Effector CD4-positive, alpha-beta T cell (primary cell): Measurements from ENCODE around the gene ROR1.

Experiments used
- DNase-seq: peaks from one replicate; pipeline ENCODE4 v3.0.0-alpha.2; 2020

Gene ROR1

DNA sequence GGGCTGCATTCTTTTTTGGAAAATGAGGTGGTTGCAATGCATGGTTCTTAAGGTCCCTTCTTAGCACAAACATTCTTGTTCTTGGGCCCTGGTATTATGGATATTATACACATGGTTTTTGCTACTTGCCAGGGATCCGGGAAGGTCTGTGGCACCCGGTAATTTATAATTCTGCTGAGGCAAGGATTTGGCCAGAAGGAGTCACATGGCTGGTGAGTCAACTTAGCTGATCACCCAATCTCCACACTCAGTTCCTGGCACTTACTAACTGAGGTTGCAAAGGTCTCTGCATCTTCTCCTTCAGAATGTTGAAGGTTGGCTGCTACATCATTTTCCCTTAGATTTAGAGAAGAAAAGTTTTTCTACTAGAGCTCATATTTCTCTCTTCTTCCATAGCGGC lies 112.5 kb downstream of the ROR1 start:
- DNase-seq: no peak

- no peak for DNase-seq
Measured at GRCh38 chr1:63887809-63888208, 114.0 kb downstream of the ROR1 start.

DNA sequence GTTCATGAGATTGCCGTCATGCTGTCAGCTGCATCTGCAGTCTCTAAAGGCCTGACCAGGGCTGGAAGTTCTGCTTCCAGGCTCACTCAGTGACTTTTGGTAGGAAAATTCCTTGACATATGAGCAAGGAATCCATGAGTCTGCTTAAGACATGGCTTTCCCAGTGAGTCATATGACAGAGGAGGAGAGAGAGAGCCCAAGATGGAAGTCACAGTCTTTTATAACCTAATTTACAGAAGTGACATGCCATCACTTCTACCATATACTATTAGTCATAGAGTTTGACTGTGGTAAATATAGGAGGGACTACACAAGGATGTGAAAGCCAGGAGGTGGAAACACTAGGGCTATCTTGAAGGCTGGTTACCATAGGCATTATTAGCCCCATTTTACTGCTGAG lies 115.2 kb downstream of the ROR1 start:
- DNase-seq: no peak

DNA sequence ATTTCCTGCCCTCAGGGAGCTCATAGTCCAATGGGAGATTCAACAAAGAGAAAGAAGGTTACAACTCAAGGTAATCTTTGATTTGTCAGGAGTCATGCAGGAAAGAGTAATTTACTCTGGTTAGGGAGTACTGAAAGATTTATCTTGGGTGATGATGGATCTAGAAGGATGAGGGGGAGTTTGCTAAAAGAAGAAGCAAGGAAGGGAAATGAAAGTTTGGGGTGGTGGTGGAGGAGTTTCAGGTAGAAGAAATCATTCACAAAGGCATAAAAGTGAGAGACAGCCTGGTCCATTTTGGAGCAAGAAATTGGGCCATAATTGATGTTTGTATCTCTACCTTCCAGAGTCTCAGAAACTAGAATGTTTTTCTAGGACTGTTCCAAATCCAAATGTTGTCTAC lies 116.7 kb downstream of the ROR1 start:
- DNase-seq: no peak

DNA sequence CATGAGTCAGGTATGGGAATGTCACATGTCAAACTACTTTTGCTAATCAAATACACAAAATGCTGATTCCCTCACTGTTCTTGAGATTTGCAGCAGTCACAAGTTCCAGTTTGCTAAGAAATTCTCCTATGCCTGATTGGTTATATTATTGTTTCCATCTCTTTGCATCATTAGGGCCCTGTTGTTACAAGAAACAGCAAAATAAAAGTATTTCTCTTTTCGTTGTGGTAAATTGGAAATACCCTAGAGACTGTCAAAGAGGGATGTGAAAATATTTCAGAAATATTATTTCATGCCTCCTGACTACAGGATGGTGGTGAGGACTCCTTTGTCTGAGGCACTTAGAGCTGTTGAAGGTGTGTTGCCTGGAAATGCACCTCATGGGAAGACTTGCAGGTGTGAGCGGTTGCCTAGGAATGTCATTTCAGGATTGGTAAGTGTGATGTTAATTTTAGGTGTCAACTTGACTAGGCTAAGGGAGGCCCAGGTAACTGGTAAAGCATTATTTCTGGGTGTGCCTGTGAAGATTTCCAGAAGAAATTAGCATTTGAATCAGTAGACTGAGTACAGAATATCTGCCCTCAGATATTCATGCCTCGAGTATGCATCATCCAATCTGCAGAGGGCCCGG lies 117.4 kb downstream of the ROR1 start:
- DNase-seq: no peak

DNA sequence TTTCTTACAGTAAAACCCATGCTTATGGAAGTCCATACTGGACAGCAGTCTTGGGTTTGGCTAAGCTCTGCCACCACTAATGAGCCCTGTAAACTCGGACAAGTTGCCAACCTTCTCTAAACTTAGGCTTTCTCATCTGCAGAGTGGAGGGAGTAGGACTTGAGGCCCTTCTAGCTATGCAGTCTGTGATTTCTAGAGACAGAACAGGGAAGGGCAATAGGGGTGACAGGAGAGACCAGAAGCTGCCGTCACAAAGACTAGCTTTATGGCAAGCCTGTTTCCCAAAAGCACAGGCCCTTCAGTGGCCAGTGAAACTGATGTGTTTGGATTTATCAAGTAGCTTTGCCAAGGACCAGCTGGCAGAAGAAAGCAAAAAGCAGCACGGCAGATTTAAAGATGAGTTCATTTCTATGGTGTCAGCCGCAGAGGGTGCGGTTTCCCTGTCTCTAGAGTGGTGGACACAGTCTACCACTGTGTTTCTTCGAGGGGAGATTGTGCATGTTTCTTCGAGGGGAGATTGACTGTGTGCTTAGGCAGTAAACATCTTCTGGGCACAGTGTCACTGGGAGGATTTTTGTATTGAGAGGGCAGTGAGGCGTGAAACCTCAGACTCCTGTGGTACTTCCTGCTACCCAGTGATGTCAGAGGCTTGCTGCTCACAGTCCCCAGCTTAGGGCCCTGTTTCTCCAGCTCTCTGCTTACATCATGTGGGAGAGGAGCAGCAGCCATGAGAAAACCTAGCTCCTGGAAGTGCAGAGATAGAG lies 119.0 kb downstream of the ROR1 start:
- no peak for DNase-seq

GRCh38 chr1:63893976-63894375 lies 120.2 kb downstream of the ROR1 start:
- no peak for DNase-seq

DNA sequence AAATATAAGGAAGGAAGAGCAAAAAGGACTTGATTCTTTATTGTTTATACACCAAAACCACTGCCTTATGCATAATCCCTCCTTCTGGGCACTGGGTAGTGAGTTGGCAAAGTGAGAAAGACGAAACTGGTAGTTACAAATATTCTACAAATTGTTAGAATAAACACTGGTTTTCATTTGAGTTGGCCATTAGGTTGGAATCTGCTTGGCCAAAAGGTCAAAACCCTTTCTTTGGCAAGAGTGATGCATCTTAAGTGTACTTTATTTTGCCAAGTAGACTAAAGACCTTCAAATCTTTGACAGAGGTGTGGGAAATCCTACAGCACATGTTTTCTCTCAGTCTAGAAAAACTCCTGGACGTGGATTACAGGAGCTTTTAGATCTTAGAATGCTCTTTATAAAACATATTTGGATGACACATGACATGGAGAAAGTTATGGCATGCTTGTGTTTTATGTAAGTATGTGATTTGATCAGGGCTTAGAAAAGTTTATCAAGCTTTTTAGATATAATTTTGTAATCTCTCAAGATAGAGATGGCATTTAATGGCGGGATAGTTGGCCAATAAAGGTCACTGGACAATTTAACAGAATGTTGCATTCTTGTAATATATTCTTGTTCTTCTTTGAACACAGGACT lies 120.9 kb downstream of the ROR1 start:
- no peak for DNase-seq

- no peak for DNase-seq
Measured at GRCh38 chr1:63896755-63897154, 122.9 kb downstream of the ROR1 start.

DNA sequence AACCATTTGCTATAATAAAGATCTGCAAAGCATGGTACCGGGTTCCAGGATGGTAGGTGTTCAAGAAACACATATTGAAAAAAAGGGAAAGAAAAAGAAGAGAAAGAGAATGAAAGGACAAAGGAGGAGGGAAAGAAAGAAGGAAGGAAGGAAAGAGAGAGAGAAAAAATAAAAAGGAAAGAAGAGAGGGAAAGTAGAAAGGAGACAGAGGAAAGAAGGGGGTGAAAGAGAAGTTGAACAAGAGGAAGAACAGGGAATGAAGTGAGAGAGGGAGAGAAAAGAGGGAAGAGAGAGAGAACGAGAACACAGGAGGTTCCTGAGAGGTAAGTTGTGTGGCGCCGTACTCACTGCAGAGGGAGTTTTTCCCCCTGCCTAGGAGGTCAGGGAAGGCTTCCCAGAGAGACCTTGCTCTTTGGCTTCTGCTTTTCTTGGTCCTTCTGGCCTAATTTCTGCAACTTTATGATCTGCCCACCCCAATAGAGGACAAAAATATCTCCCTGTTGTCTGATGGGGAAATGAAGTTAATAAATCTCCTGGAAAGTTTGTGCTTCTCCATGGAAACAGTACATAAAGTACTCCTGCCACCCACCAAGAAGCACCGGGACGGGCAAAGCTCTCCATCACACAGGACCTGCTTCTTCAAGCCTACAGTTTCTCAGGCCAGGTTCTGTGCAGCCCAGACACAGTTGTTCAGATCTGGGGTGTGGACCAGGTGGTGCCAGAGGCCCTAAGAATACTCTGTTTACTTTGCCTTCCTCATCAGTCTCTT lies 124.8 kb downstream of the ROR1 start:
- DNase-seq: no peak

GRCh38 chr1:63901094-63901493 lies 127.3 kb downstream of the ROR1 start:
- no peak for DNase-seq

DNA sequence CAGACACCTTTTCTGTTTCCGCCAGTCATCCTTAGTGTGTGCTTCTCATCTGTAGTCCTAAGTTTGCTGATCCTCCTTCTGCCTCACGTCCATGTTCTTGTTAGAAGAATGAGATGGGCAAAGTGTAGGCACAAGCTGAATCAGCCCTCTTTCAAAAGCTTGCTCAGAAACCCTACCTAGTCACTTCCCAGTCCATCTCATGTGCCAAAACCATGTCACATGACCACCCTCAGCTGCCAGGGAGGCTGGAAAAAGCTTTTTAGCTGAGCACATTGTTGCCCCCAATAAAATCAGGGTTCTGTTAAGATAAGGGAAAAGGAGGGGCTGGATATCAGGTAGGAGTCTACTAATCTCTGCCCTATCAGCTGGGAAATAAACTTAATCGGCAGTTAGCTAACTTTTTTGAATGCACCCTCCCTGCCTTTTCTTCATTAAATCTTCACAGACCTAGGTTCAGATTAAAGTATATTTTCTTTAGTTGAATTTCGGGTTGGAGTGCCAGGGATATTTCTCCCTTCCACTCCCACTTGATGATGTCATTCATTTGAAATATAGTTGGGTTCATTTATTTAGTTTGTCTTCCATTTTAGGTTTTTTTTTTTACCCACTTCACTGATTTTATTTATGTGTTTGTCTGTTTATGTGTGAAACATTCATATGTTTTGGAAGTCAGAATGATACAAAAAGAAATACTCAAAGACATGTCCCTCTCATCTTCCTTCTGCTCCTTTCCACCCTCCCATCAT lies 129.2 kb downstream of the ROR1 start:
- DNase-seq: no peak

DNA sequence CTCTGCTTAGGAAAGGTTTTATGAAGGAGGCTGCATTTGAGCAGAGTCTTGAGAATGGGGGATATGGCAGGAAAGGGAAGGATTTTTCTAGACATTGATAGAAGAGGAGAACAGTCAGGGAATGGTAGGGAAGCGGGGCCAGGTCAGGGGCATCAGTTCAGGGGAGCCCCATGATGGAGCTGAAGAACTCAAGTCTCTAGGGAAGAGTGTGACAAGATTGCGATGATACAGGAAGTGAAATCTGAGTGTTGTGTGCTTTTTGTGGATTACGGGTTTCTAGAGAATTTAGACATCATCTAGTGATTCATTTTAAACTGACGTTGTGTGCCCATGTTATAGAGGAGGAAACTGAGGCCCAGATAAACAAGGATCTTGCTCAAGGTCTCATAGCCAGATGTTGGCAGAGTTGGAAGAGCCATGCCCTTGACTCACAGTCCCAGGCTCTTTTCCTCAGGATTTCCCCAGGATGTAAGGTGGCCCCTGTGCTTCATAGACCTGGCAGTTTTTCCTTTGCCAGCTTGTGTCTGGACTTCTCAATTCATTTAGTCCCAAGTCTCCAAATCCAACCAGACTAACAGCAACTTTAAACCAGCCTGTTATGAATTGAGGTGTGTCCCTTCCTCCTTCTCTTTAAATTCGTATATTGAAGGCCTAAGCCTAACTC lies 130.3 kb downstream of the ROR1 start:
- DNase-seq: no peak

GRCh38 chr1:63904826-63905225 lies 131.0 kb downstream of the ROR1 start:
- DNase-seq: no peak

GRCh38 chr1:63906047-63906704 lies 132.4 kb downstream of the ROR1 start:
- no peak for DNase-seq

- DNase-seq: no peak
Measured at GRCh38 chr1:63907051-63907450, 133.2 kb downstream of the ROR1 start.

DNA sequence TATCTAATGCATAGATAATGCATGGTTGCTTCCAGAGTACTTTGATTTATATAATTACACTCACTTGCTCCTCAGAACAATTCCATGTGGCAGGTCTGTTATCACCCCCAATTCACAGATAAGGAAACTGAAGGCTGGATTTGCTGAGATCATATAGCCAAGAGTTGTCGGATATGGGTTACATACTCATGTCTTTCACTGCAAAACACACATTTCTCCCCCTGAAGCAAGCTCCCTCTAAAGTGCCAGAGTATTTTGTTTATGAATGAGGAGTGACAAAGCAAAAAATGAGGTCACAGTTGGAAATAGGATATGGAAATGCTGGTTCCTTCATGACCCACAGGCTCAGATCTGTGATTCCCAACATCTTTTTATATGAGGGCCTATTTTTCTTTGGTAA lies 134.2 kb downstream of the ROR1 start:
- DNase-seq: no peak

DNA sequence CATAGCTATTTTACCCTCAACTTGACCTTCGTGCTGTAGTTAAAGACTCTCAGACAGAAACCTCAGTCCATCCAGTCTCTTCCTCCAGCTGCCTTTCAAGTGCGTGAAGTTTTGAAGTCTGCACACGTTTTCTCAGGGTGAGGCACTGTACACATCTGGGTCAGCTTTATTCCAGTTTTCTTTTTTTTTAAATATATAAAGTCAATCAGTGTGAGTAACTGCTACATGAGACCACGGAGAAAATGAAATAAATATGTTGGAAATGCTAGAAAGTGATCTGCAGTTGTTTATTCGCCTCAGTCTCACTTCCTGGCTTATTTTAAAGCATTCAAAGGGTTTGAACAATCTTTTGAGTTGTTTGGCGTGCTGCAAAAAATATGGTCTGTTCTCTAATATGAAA lies 135.7 kb downstream of the ROR1 start:
- DNase-seq: no peak

GRCh38 chr1:63911049-63911448 lies 137.2 kb downstream of the ROR1 start:
- no peak for DNase-seq

DNA sequence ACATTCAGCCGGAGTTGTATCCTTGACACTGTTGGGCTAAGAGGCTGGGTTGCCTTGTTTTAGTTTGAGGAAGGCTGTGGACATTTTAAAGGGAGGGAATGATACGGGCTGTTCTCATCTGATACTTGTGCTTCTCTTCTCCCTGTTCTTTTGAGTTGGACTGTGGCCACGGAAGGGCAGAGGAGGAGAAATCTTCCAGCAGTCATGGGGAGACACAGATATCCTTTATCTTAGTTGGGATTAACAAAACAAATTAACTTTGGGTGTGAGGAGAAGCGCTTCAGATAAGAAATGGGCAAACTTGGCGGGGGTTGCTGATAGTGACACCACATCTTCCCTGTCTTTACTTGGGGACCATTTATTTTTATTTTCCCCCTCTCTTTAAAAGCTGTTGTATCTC lies 138.8 kb downstream of the ROR1 start:
- no peak for DNase-seq

DNA sequence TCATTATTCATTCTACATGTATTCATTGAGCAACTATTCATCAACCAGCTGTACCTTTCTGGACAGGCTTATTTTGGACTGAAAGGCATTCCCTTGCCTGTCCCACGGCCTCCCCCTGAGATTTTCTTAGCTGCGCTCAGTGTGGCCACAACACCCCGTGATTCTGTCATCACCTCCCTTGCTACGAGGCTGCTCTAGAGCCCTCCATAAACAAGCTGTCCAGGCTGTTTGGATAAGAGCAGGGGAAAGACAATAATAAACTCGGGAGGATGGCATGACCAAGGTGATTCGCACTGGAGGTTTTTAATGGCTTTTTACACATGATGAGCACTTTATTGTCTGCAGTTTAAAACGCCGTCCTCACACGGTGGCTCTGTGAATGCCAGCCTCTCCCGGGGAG lies 139.7 kb downstream of the ROR1 start:
- no peak for DNase-seq

GRCh38 chr1:63914241-63914640 lies 140.4 kb downstream of the ROR1 start:
- DNase-seq: no peak
